Muscle of leg (tissue), 11 donors: ENCODE data around the gene DLG2. TPM values are rescaled to one million over a fixed set of nuclear protein-coding genes. Genes with fewer than 3 reads are reported as not detected.

ENCODE experiments used
- DNase-seq: peaks from one replicate; pipeline ENCODE4 v3.0.0; 2013
- H3K27ac ChIP-seq: one replicate; pipeline ENCODE4 v1.5.1; 2013; ENCODE audit warnings: mild to moderate bottlenecking, low read length, control low read depth
- H3K27me3 ChIP-seq: one replicate; pipeline ENCODE4 v1.6.1; 2013; ENCODE audit warnings: low read length; ENCODE audit not compliant: control insufficient read depth, insufficient read depth
- H3K36me3 ChIP-seq: one replicate; pipeline ENCODE4 v1.6.1; 2013; ENCODE audit warnings: low read length; ENCODE audit not compliant: control insufficient read depth, insufficient read depth
- H3K4me1 ChIP-seq: one replicate; pipeline ENCODE4 v1.6.1; 2013; ENCODE audit warnings: low read length; ENCODE audit not compliant: control insufficient read depth, insufficient read depth
- H3K4me3 ChIP-seq: one replicate; pipeline ENCODE4 v1.5.1; 2013; ENCODE audit warnings: low read length, control low read depth
- H3K9me3 ChIP-seq: replicated peaks from 2 replicates; pipeline ENCODE4 v1.6.1; 2013; ENCODE audit warnings: low read depth, low read length; ENCODE audit not compliant: control insufficient read depth
- WGBS: methylation state at CpG from one replicate; pipeline ENCODE4 v1.1.5; 2013; ENCODE audit warnings: missing lambda C conversion rate; ENCODE audit not compliant: insufficient coverage; 5-methylcytosine and 5-hydroxymethylcytosine counted together
- polyA plus RNA-seq, 8 donors: library from polyadenylated mRNA; unstranded; fragments of 120-200 nt; gene quantifications; one replicate each; pipeline versions ENCODE4 v1.2.1 to v1.2.3, GENCODE V29; 2013; ENCODE audit warnings: inconsistent platforms in 1 of 8, low replicate concordance in 1 of 8; ENCODE audit not compliant: insufficient read length in 8 of 8, insufficient read depth in 1 of 8
- total RNA-seq: library from RNA; stranded (reverse); fragments of 120-200 nt; gene quantifications from one replicate; pipeline ENCODE4 v1.2.4, GENCODE V29; 2013

DLG2 gene
- total and polyA plus RNA-seq, 9 donors: 6.4 to 19.3 (median 11.0) TPM

DNA sequence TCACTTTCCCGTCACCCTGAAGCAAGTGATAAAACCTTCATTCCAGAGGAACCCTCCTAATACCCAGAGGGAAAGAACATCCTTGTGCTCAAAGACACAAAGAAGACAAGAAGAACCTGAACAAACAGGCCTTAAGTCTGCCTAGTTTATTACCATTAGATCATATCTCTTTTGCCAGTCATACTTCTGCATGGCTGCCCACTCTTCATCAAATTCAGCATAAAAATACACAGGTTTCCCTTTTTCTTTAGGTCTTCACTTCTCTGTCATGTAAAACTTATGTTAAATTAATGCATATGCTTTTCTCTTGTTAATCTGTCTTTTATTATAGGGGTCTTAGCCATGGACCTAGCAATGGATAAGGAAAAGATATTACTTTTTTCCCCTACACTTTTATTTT, 459.7 kb downstream of the DLG2 start:
- 86% methylated on average over 1 of the region's 1 CpG for WGBS
- DNase-seq: no peak
- Histone ChIP-seq H3K36me3 (peaks cover 3% of the 10 kb centered on the region), H3K27ac (no peak overlapping the region), H3K9me3 (no peaks in the 10 kb centered on the region), H3K27me3 (no peaks in the 10 kb centered on the region), H3K4me3 (no peak overlapping the region), H3K4me1 (no peaks in the 10 kb centered on the region)

DNA sequence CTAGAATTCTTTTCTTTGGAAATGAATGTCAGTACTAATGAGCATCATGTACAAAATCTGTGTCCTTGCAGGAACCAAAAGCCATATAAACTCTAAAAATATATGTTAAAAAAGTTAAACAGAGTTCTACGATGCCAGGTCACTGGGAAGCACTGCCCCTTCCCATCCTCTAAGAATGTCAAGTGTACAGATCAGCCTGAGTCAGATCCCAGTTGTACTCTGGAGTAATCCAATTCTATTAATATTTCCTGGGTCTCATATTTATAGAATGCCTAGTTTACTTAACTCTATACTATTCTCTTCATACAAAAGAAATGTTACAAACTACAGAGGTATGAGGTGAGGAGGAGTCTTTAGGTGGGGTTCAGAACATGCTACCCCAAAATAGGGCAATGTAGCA, 460.1 kb downstream of the DLG2 start:
- Histone ChIP-seq H3K4me3 (no peak overlapping the region), H3K4me1 (no peaks in the 10 kb centered on the region), H3K27me3 (no peaks in the 10 kb centered on the region), H3K27ac (no peak overlapping the region), H3K36me3 (peaks cover 3% of the 10 kb centered on the region), H3K9me3 (no peaks in the 10 kb centered on the region)
- DNase-seq: no peak
- no CpG with 5 or more reads among the region's 1 CpG for WGBS

DNA sequence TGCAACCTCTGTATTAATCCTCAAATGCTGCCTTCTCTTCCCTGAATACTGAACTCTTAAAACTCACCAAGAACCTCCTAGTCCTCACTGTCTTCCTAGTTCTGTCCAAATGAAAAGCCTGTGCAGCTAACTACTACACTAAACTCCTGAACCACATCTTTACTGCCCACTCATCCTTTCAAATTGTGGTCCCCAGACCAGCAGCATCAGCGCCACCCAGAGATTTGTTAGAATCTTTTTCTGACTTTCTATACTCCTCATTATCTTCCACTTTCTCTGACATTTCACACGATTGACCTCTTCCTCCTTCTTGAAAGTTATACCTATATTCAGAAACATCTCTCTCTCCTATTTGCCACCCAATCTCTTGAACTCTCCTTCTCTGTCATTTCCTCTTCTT, 461.3 kb downstream of the DLG2 start:
- Histone ChIP-seq H3K36me3 (no peaks in the 10 kb centered on the region), H3K27me3 (no peaks in the 10 kb centered on the region), H3K9me3 (no peaks in the 10 kb centered on the region), H3K27ac (no peak overlapping the region), H3K4me3 (no peak overlapping the region), H3K4me1 (no peaks in the 10 kb centered on the region)
- 75% methylated on average over 2 of the region's 2 CpGs for WGBS
- DNase-seq: no peak

DNA sequence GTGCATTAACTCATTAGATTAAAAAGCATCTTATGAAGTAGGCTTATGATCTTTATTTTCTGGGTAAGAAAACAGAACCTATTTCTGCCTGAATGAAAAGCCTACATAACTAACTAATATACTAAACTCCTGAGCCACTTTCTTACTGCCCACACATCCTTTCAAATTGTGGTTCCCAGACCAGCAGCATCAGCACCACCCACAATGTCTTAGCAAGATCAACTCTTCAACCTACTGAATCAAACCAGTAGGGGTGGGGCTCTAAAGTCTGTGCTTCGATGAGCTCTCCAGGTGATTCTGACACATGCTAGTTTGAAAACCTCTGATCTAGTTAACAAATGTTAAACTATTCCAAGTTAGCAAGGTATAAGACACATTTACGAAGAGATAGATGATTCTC, 462.4 kb downstream of the DLG2 start:
- Histone ChIP-seq H3K9me3 (no peaks in the 10 kb centered on the region), H3K36me3 (no peaks in the 10 kb centered on the region), H3K27ac (no peak overlapping the region), H3K27me3 (no peaks in the 10 kb centered on the region), H3K4me3 (no peak overlapping the region), H3K4me1 (no peaks in the 10 kb centered on the region)
- WGBS: no CpG with 5 or more reads among the region's 2 CpGs
- no peak for DNase-seq

DNA sequence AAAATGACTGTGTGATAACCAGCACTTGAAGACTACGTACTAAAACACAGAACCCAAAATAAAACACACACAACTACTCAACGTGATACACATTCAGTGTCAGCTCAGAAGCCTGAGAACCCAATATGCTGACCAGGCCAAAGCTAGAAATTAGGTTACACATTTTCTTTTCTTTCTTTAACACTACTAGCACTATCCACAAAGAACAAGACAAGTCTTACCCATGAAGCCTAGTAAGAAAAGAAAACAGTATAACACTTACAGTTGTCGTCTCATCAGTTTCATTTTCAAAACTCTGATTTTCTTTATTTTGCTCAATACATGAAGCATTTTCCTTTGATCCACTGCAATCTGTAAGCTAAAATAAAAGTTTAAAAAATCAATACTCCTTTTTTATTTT, 472.9 kb downstream of the DLG2 start:
- peaks cover 4% of the 10 kb centered on the region for H3K9me3 ChIP-seq
- no peak overlapping the region for H3K4me3 ChIP-seq
- no peaks in the 10 kb centered on the region for H3K27me3 ChIP-seq
- DNase-seq: no peak
- WGBS: 33% methylated on average over 1 of the region's 3 CpGs
- no peaks in the 10 kb centered on the region for H3K36me3 ChIP-seq
- no peaks in the 10 kb centered on the region for H3K4me1 ChIP-seq
- no peak overlapping the region for H3K27ac ChIP-seq

DNA sequence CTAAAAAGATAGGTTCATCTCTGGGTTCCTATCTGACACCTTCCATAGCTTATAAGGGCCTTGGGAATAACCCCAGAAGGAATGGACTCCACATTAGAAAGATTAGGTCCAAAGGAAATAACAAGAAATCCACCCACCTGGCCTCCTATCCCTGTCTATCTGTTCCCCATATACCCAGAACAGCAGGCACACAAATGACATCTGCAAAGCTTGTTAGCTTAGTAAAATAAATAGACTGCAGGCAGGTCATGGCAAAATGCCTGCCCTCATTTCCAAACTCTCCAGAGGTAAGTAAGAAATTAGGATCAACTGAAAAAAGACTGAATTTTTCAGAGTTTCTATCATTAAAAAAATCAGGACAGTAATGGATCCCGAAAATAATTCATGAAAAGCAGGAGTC, 489.5 kb downstream of the DLG2 start:
- Histone ChIP-seq H3K9me3 (peaks cover 2% of the 10 kb centered on the region), H3K4me1 (peaks cover 6% of the 10 kb centered on the region), H3K36me3 (no peaks in the 10 kb centered on the region), H3K4me3 (no peak overlapping the region), H3K27me3 (no peaks in the 10 kb centered on the region), H3K27ac (no peak overlapping the region)
- WGBS: no CpG with 5 or more reads among the region's 1 CpG
- DNase-seq: no peak

DNA sequence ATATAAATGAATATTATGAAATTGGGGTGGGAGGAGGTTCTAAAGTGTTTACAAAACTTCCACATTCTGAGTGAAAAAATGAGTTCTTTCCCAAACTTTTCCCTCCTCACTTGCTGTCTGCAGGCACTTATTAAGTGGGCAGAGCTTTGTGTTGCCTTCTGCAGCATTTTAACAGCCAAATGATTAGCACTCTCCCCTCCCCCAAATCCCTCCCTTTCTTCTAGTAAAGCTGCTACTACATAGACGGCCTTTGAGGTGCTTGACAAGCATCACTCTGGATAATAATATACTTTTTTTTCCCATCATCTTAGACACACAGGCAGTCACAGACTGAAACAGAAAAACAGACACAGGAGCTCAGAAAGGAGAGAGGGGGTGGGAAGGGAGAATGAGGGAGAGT, 493.5 kb downstream of the DLG2 start:
- no peaks in the 10 kb centered on the region for H3K36me3 ChIP-seq
- peak; percentile 6 for DNase-seq
- no peak overlapping the region for H3K4me3 ChIP-seq
- no CpG with 5 or more reads among the region's 1 CpG for WGBS
- H3K4me1 ChIP-seq: peaks cover 7% of the 10 kb centered on the region
- no peaks in the 10 kb centered on the region for H3K9me3 ChIP-seq
- H3K27ac ChIP-seq: no peak overlapping the region
- no peaks in the 10 kb centered on the region for H3K27me3 ChIP-seq

DNA sequence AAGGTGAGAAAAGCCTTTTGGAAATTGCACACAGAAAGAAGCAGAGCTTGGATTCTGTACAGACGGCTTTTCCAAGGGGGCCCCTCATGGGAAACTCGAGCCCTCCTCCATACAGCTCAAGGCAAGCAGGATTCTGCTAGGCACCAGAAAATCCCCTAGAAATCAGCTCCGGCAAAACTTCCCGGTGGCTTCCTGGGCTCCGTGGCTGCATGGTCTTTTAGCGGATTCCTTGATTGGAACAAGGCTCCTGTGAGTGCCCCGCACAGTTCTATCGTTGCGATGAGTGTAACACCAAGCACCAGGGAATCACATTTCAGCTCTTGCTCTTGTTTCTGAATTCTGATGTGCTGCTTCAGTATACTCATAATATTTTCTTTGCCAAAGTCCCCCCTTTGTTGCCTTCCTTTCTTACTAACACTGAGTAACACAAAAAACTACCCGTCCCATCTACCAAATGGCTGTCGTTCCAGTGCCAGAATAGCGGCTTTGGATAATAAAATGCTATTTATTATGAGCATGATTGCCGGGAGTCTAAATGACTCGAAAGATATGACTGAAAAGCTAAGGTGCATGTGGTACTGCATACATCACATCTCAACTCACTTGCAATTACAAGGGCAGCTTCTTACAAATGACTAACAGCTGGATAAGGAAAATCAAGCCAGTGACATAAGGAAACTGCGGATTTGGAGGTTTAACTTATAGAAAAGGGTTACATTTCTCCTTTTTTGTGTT, 494.1 kb downstream of the DLG2 start:
- H3K27me3 ChIP-seq: no peaks in the 10 kb centered on the region
- 0% methylated on average over 8 of the region's 15 CpGs for whole genome bisulfite sequencing
- H3K4me3 ChIP-seq: peak overlapping the region; percentile 41
- no peaks in the 10 kb centered on the region for H3K9me3 ChIP-seq
- peaks cover 7% of the 10 kb centered on the region for H3K4me1 ChIP-seq
- H3K27ac ChIP-seq: peak overlapping the region; percentile 69
- no peaks in the 10 kb centered on the region for H3K36me3 ChIP-seq
- DNase-seq: peak; percentile 41

DNA sequence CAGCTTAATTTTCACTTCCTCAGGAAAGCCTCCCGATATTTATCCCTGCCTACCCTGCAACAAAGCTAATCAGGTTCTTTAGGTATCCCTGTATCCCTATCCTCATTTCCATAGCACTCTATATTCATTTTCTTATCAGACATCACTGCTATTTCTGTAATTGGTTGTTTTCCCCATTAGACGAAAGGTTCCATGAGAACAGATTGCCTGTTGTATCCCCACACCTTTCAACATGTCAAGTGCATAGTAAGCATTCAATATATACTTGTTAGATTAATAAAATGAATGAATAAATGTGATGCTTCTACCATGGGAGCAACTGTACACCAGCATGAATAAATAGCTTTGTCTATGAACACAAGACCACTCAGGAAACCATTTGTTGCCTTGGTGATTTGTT, 499.8 kb downstream of the DLG2 start:
- Histone ChIP-seq H3K4me1 (no peaks in the 10 kb centered on the region), H3K4me3 (no peak overlapping the region), H3K9me3 (no peaks in the 10 kb centered on the region), H3K27me3 (no peaks in the 10 kb centered on the region), H3K27ac (no peak overlapping the region), H3K36me3 (no peaks in the 10 kb centered on the region)
- WGBS: 0% methylated on average over 1 of the region's 2 CpGs
- no peak for DNase-seq

DNA sequence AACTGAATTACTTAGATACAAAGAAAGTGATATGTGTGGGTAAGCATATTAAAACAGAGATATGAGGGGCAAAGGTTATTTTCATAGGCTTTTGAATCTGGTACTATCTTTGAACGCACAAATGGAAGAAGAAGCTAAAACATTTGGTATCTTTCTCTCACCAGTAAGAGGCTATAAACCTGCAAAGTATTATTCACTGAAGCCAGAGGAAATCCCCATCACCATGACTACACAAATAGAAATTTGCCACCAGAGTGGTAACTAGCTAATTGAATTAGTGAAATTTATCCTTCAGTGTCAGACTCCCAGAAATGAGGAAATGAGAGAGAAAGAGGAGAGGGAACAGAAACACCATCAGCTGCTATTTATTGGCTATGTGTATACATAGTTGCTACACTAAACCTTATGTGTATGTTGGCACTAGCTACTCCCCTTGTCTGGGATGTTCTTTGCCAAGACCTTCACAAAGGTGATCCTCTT, 503.4 kb downstream of the DLG2 start:
- Histone ChIP-seq H3K27me3 (no peaks in the 10 kb centered on the region), H3K36me3 (no peaks in the 10 kb centered on the region), H3K9me3 (no peaks in the 10 kb centered on the region), H3K4me1 (no peaks in the 10 kb centered on the region), H3K27ac (no peak overlapping the region), H3K4me3 (no peak overlapping the region)
- WGBS: no CpG with 5 or more reads among the region's 1 CpG
- DNase-seq: peak; percentile 5

DNA sequence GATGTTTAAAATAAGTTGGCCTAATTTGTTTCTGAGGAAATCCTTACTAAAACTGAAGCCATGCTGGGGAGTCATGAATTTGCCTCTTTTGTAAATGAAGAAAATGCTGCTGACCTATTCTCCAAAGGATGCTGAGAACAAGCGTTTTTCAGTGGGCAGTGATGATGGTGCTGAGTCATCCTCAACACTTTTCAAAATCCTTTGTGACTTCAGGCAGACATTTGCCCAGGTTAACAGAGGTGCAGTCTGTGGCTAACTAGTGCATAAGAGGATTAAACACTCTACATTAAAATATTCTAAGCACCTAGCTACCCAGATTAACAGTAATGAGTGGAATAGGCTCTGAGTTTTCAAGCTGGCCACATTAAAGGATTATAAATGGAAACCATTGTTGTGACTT, 509.0 kb downstream of the DLG2 start:
- no peak for DNase-seq
- Histone ChIP-seq H3K36me3 (no peaks in the 10 kb centered on the region), H3K4me1 (no peaks in the 10 kb centered on the region), H3K27me3 (no peaks in the 10 kb centered on the region), H3K4me3 (no peak overlapping the region), H3K9me3 (no peaks in the 10 kb centered on the region), H3K27ac (no peak overlapping the region)
- WGBS: no CpG with 5 or more reads among the region's 1 CpG
